Hepatic stellate cell (primary cell): ENCODE results near the gene PHKB.
"Not testable (repeated sequence)": the region's sequence is repeated elsewhere in the genome, so short reads cannot be mapped to it uniquely, and the experiment has no call there.

ENCODE experiments used
- DNase-seq: peaks from one replicate; pipeline ENCODE4 v3.0.0; 2011; ENCODE audit warnings: low spot score

The PHKB gene

GRCh38 chr16:47470211-47470610 lies 9.1 kb downstream of the PHKB start:
- no peak for DNase-seq

- DNase-seq, result no peak
These were observed 9.7 kb downstream of the PHKB start for GRCh38 chr16:47470810-47471209.

GRCh38 chr16:47473004-47473403 lies 11.9 kb downstream of the PHKB start:
- not testable (repeated sequence) for DNase-seq

- no peak for DNase-seq
These were observed 12.7 kb downstream of the PHKB start for GRCh38 chr16:47473792-47474191.

- no peak for DNase-seq
These were observed 14.7 kb downstream of the PHKB start for GRCh38 chr16:47475786-47476185.

- no peak for DNase-seq
These were observed 15.7 kb downstream of the PHKB start for GRCh38 chr16:47476654-47477345.

- no peak for DNase-seq
These were observed 16.5 kb downstream of the PHKB start for GRCh38 chr16:47477679-47478078.

- no peak for DNase-seq
These were observed 19.3 kb downstream of the PHKB start for GRCh38 chr16:47480410-47480809.

- no peak for DNase-seq
These were observed 20.7 kb downstream of the PHKB start for GRCh38 chr16:47481698-47482374.

- no peak for DNase-seq
These were observed 22.5 kb downstream of the PHKB start for GRCh38 chr16:47483616-47484015.

GRCh38 chr16:47486856-47487255 lies 25.7 kb downstream of the PHKB start:
- DNase-seq, result no peak

- no peak for DNase-seq
These were observed 26.9 kb downstream of the PHKB start for GRCh38 chr16:47488051-47488450.

- no peak for DNase-seq
These were observed 29.3 kb downstream of the PHKB start for GRCh38 chr16:47490471-47490870.

- DNase-seq, result no peak
These were observed 30.9 kb downstream of the PHKB start for GRCh38 chr16:47492036-47492427.

GRCh38 chr16:47492428-47493377 lies 31.6 kb downstream of the PHKB start:
- peak; percentile 69 for DNase-seq

- DNase-seq, result no peak
These were observed 32.5 kb downstream of the PHKB start for GRCh38 chr16:47493381-47494337.

- no peak for DNase-seq
These were observed 38.1 kb downstream of the PHKB start for GRCh38 chr16:47499080-47499699.

GRCh38 chr16:47499700-47500264 lies 38.7 kb downstream of the PHKB start:
- DNase-seq, result no peak

- no peak for DNase-seq
These were observed 42.8 kb downstream of the PHKB start for GRCh38 chr16:47503936-47504335.

- no peak for DNase-seq
These were observed 43.5 kb downstream of the PHKB start for GRCh38 chr16:47504599-47504998.

GRCh38 chr16:47506800-47507199 lies 45.7 kb downstream of the PHKB start:
- no peak for DNase-seq
